Measurements from ENCODE around the gene OSGIN1. TPM values are rescaled to one million over a fixed set of nuclear protein-coding genes. Genes with fewer than 3 reads are reported as not detected.

Gene OSGIN1
- total RNA-seq, 1 experiment from 2014 or later, result 9.8 TPM

- ChIA-PET POLR2A (ENCODE audit: unreplicated experiment) (no interaction called here), CTCF (no interaction called here)
- H3K9ac ChIP-seq (ENCODE audit: low read length), result no peak overlapping the region
- no TSS peak for BruUV-seq (replicated peaks)
- H4K20me1 ChIP-seq (ENCODE audit: low read length), result no peaks in the 10 kb centered on the region
- no peaks in the 10 kb centered on the region for H3K36me3 ChIP-seq (ENCODE audit: low read depth, low read length)
- H3K4me3 ChIP-seq (ENCODE audit: low read length), result no peak overlapping the region
- no peaks in the 10 kb centered on the region for H3K79me2 ChIP-seq (ENCODE audit: low read length)
- no peak overlapping the region for H2AFZ ChIP-seq (ENCODE audit: low read length)
- ATAC-seq, result no peak
- no peaks in the 10 kb centered on the region for H3K9me2 ChIP-seq (replicated peaks; ENCODE audit: low read length)
- H3K9me3 ChIP-seq (ENCODE audit: low read length), result no peaks in the 10 kb centered on the region
- H3K27ac ChIP-seq (ENCODE audit: low read length), result no peak overlapping the region
- H3K4me2 ChIP-seq (ENCODE audit: low read length), result no peak overlapping the region
- TF ChIP-seq EZH2 (IDR thresholded peaks at IDR 0.05; ENCODE audit: low read length, unreplicated experiment), result no peak
- no peak for TF ChIP-seq EZH2phosphoT487 (IDR thresholded peaks at IDR 0.05; ENCODE audit: borderline replicate concordance, low read length)
- TF ChIP-seq CTCF (conservative IDR thresholded peaks at IDR 0.05; ENCODE audit: low read depth, low read length), result no peak
- H3K4me1 ChIP-seq (ENCODE audit: insufficient read depth, low read length), result no peaks in the 10 kb centered on the region
- no peaks in the 10 kb centered on the region for H3F3A ChIP-seq (ENCODE audit: low read length, unreplicated experiment)
- intact Hi-C loops (cut with micrococcal nuclease), result no loop called here
- no peak for DNase-seq
- no peaks in the 10 kb centered on the region for H3K27me3 ChIP-seq (ENCODE audit: low read length)
Observed at GRCh38 chr16:84004442-84004841, 51.4 kb downstream of the OSGIN1 start.

- H3K9me2 ChIP-seq (replicated peaks; ENCODE audit: low read length), result no peaks in the 10 kb centered on the region
- H3K4me3 ChIP-seq (ENCODE audit: low read length), result no peak overlapping the region
- H4K20me1 ChIP-seq (ENCODE audit: low read length), result no peaks in the 10 kb centered on the region
- no peak overlapping the region for H3K4me2 ChIP-seq (ENCODE audit: low read length)
- H3K27ac ChIP-seq (ENCODE audit: low read length), result no peak overlapping the region
- DNase-seq (no peak), ATAC-seq (no peak)
- CTCF ChIA-PET, result no interaction called here
- no peaks in the 10 kb centered on the region for H3K27me3 ChIP-seq (ENCODE audit: low read length)
- no peak overlapping the region for H2AFZ ChIP-seq (ENCODE audit: low read length)
- no peaks in the 10 kb centered on the region for H3K4me1 ChIP-seq (ENCODE audit: insufficient read depth, low read length)
- no TSS peak for BruUV-seq (replicated peaks)
- no peaks in the 10 kb centered on the region for H3K79me2 ChIP-seq (ENCODE audit: low read length)
- no peaks in the 10 kb centered on the region for H3K36me3 ChIP-seq (ENCODE audit: low read depth, low read length)
- intact Hi-C loops (cut with micrococcal nuclease), result no loop called here
- no peaks in the 10 kb centered on the region for H3F3A ChIP-seq (ENCODE audit: low read length, unreplicated experiment)
- H3K9ac ChIP-seq (ENCODE audit: low read length), result no peak overlapping the region
- POLR2A ChIA-PET (ENCODE audit: unreplicated experiment), result no interaction called here
- no peak for TF ChIP-seq CTCF (conservative IDR thresholded peaks at IDR 0.05; ENCODE audit: low read depth, low read length)
- no peak for TF ChIP-seq EZH2phosphoT487 (IDR thresholded peaks at IDR 0.05; ENCODE audit: borderline replicate concordance, low read length)
- TF ChIP-seq EZH2 (IDR thresholded peaks at IDR 0.05; ENCODE audit: low read length, unreplicated experiment), result no peak
- no peaks in the 10 kb centered on the region for H3K9me3 ChIP-seq (ENCODE audit: low read length)
Observed at GRCh38 chr16:84005391-84005790, 52.4 kb downstream of the OSGIN1 start.

GRCh38 chr16:84007520-84007919, 54.5 kb downstream of the OSGIN1 start:
- no peaks in the 10 kb centered on the region for H3F3A ChIP-seq (ENCODE audit: low read length, unreplicated experiment)
- TF ChIP-seq EZH2 (IDR thresholded peaks at IDR 0.05; ENCODE audit: low read length, unreplicated experiment), result no peak
- no peak for TF ChIP-seq CTCF (conservative IDR thresholded peaks at IDR 0.05; ENCODE audit: low read depth, low read length)
- no peak for TF ChIP-seq EZH2phosphoT487 (IDR thresholded peaks at IDR 0.05; ENCODE audit: borderline replicate concordance, low read length)
- no peaks in the 10 kb centered on the region for H3K36me3 ChIP-seq (ENCODE audit: low read depth, low read length)
- no peaks in the 10 kb centered on the region for H3K4me1 ChIP-seq (ENCODE audit: insufficient read depth, low read length)
- CTCF ChIA-PET, result no interaction called here
- POLR2A ChIA-PET (ENCODE audit: unreplicated experiment), result no interaction called here
- H3K79me2 ChIP-seq (ENCODE audit: low read length), result no peaks in the 10 kb centered on the region
- H3K9ac ChIP-seq (ENCODE audit: low read length), result no peak overlapping the region
- no TSS peak for BruUV-seq (replicated peaks)
- no peak overlapping the region for H3K4me3 ChIP-seq (ENCODE audit: low read length)
- DNase-seq (no peak), ATAC-seq (no peak)
- H3K4me2 ChIP-seq (ENCODE audit: low read length), result no peak overlapping the region
- no peak overlapping the region for H3K27ac ChIP-seq (ENCODE audit: low read length)
- no peak overlapping the region for H2AFZ ChIP-seq (ENCODE audit: low read length)
- H3K27me3 ChIP-seq (ENCODE audit: low read length), result no peaks in the 10 kb centered on the region
- no peaks in the 10 kb centered on the region for H4K20me1 ChIP-seq (ENCODE audit: low read length)
- no peaks in the 10 kb centered on the region for H3K9me2 ChIP-seq (replicated peaks; ENCODE audit: low read length)
- no peaks in the 10 kb centered on the region for H3K9me3 ChIP-seq (ENCODE audit: low read length)
- intact Hi-C loops (cut with micrococcal nuclease), result no loop called here
